SK-N-MC (cell line): ENCODE data around the gene BRAF.
"Not testable (repeated sequence)": the region's sequence is repeated elsewhere in the genome, so short reads cannot be mapped to it uniquely, and the experiment has no call there.

Experiments used
- DNase-seq: peaks from one replicate; pipeline ENCODE4 v3.0.0-alpha.2; 2011; ENCODE audit warnings: low read depth, low spot score
- H3K27ac ChIP-seq: fragments of 200-600 bp; sonication (generic); 2 replicates; pipeline ENCODE4 v1.5.1; 2016; ENCODE audit warnings: mixed run types
- H3K36me3 ChIP-seq: fragments of 200-600 bp; sonication (generic); 2 replicates; pipeline ENCODE4 v1.6.1; 2017; ENCODE audit warnings: antibody characterized with exemption, low read length, mixed read lengths; ENCODE audit not compliant: insufficient read depth
- H3K4me3 ChIP-seq: fragments of 200-600 bp; sonication (generic); 2 replicates; pipeline ENCODE4 v1.5.1; 2016
- H3K9ac ChIP-seq: fragments of 200-600 bp; sonication (generic); 2 replicates; pipeline ENCODE4 v1.8.0; 2017; ENCODE audit warnings: mixed run types, mixed read lengths; ENCODE audit not compliant: insufficient read length
- H3K9me3 ChIP-seq: fragments of 200-600 bp; sonication (generic); 2 replicates; pipeline ENCODE4 v1.6.1; 2017; ENCODE audit warnings: low read depth, mild to moderate bottlenecking, antibody characterized with exemption, low read length, moderate library complexity, mixed read lengths
- EZH2 ChIP-seq: fragments of 200-600 bp; sonication (generic); IDR thresholded peaks from one replicate; pipeline ENCODE4 v1.6.1; 2017; ENCODE audit warnings: antibody characterized with exemption
- FOXP2 ChIP-seq: optimal IDR thresholded peaks from 2 replicates; pipeline ENCODE3; 2011; ENCODE audit warnings: mild to moderate bottlenecking, moderate library complexity; ENCODE audit not compliant: insufficient read depth; ENCODE audit errors: extremely low read length, control extremely low read depth
- POLR2AphosphoS5 ChIP-seq: IDR thresholded peaks from 2 replicates; pipeline ENCODE4 v1.6.1; 2012; ENCODE audit warnings: mild to moderate bottlenecking, low read depth, low read length, borderline replicate concordance

The BRAF gene

GRCh38 chr7:140896996-140897395 lies 27.7 kb downstream of the BRAF start:
- no peak for DNase-seq
- TF ChIP-seq FOXP2 (no peak), POLR2AphosphoS5 (no peak), EZH2 (no peak)
- H3K9ac ChIP-seq: no peak overlapping the region
- peaks cover under 1% of the 10 kb centered on the region; the same call in 1 of the 2 replicates for H3K36me3 ChIP-seq
- H3K4me3 ChIP-seq: no peak overlapping the region
- H3K9me3 ChIP-seq: no peaks in the 10 kb centered on the region
- no peak overlapping the region for H3K27ac ChIP-seq

- TF ChIP-seq EZH2: no peak
- TF ChIP-seq FOXP2: no peak
- DNase-seq: peak; percentile 18
- Histone ChIP-seq H3K27ac (peak overlapping the region; percentile 61), H3K36me3 (no peaks in the 10 kb centered on the region), H3K9me3 (no peaks in the 10 kb centered on the region), H3K4me3 (no peak overlapping the region), H3K9ac (no peak overlapping the region)
Observed at GRCh38 chr7:140889645-140890044, 35.1 kb downstream of the BRAF start.

DNA sequence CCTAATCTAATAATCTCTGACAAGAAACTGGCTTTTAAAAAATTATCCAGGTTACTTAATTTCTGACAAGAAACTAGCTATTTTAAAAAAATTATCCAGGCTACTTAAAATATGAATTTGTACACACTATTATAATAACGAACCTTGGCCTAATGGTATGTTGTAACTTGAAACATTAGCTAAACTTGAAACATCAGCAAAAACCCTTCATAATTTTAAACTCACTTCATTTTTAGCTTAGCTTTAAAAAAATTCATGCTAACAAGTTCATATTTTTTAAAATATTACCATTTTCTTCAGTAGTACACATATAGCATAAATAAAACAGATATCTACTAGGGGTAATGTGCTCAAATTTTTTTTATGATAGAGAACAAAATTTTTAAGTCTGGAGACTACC lies 35.6 kb downstream of the BRAF start:
- H3K4me3 ChIP-seq: no peak overlapping the region
- H3K36me3 ChIP-seq: no peaks in the 10 kb centered on the region
- no peak for DNase-seq
- TF ChIP-seq FOXP2 (no peak), EZH2 (no peak), POLR2AphosphoS5 (no peak)
- peak overlapping the region; percentile 61 for H3K27ac ChIP-seq
- H3K9ac ChIP-seq: no peak overlapping the region
- no peaks in the 10 kb centered on the region for H3K9me3 ChIP-seq

DNA sequence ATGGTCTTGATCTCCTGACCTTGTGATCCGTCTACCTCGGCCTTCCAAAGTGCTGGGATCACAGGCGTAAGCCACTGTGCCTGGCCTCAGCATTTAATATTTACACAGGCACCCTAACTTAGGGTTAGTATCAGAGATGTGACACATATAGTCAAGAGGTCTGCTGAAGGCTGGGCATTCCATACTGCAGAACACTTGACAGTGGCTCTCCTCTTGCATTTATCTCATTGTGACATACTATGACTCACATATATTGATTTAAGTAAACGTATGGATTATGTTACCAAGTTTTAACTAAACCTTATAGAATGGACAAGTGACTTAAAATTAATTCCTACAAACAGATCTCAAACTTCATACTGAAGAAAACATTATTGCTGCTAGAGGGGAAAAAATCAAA lies 36.6 kb downstream of the BRAF start:
- Histone ChIP-seq H3K36me3 (no peaks in the 10 kb centered on the region), H3K27ac (no peak overlapping the region), H3K9ac (no peak overlapping the region), H3K4me3 (no peak overlapping the region), H3K9me3 (no peaks in the 10 kb centered on the region)
- no peak for DNase-seq
- no peak for TF ChIP-seq EZH2
- no peak for TF ChIP-seq POLR2AphosphoS5
- TF ChIP-seq FOXP2: no peak

- no peak overlapping the region for H3K4me3 ChIP-seq
- H3K9me3 ChIP-seq: no peaks in the 10 kb centered on the region
- no peak overlapping the region for H3K9ac ChIP-seq
- DNase-seq: no peak
- no peak overlapping the region for H3K27ac ChIP-seq
- no peaks in the 10 kb centered on the region for H3K36me3 ChIP-seq
- TF ChIP-seq EZH2: no peak
- no peak for TF ChIP-seq FOXP2
- TF ChIP-seq POLR2AphosphoS5: no peak
Observed at GRCh38 chr7:140885735-140886334, 38.9 kb downstream of the BRAF start.

DNA sequence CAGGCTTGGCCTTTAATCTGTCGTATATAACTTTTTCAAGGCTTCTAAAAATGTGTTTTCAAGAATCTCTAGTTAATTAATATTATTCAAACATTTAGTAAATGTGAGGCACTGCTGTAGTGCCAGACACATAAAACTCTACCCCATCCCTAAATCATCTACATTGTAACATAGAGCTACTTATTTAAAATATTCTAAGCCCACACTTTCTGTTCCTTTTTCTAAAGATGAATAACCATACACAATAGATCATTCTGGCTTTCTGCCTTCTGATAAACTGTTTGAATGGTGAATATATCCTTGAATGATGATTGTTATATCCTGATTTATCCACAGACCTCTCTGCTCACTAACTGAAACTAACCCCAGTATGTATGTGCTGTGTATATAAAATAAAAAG lies 41.4 kb downstream of the BRAF start:
- H3K27ac ChIP-seq: no peak overlapping the region
- H3K36me3 ChIP-seq: no peaks in the 10 kb centered on the region
- no peak overlapping the region for H3K9ac ChIP-seq
- DNase-seq: no peak
- TF ChIP-seq EZH2 (no peak), FOXP2 (no peak), POLR2AphosphoS5 (no peak)
- no peak overlapping the region for H3K4me3 ChIP-seq
- no peaks in the 10 kb centered on the region for H3K9me3 ChIP-seq

GRCh38 chr7:140882834-140883233 lies 41.9 kb downstream of the BRAF start:
- not testable (repeated sequence) for DNase-seq, H3K27ac ChIP-seq, H3K36me3 ChIP-seq, H3K9ac ChIP-seq, H3K4me3 ChIP-seq, H3K9me3 ChIP-seq

- Histone ChIP-seq H3K9me3 (no peaks in the 10 kb centered on the region), H3K4me3 (no peak overlapping the region), H3K27ac (no peak overlapping the region), H3K9ac (no peak overlapping the region), H3K36me3 (no peaks in the 10 kb centered on the region)
- TF ChIP-seq EZH2 (no peak), FOXP2 (no peak), POLR2AphosphoS5 (no peak)
- DNase-seq: no peak
Observed at GRCh38 chr7:140881507-140882228, 43.1 kb downstream of the BRAF start.

GRCh38 chr7:140877249-140877524 lies 47.5 kb downstream of the BRAF start:
- TF ChIP-seq EZH2: no peak
- no peak for TF ChIP-seq FOXP2
- Histone ChIP-seq H3K9ac (no peak overlapping the region), H3K36me3 (no peaks in the 10 kb centered on the region), H3K9me3 (no peaks in the 10 kb centered on the region), H3K4me3 (no peak overlapping the region), H3K27ac (no peak overlapping the region)
- no peak for DNase-seq
